HG03460 (cell line): Measurements from ENCODE around the gene HOXB2.
"Not testable (repeated sequence)": the region's sequence is repeated elsewhere in the genome, so short reads cannot be mapped to it uniquely, and the experiment has no call there.

Experiments
- ATAC-seq: cut with Tn5 transposase; IDR thresholded peaks from one replicate; pipeline ENCODE4 v1.9.1; 2021; ENCODE audit not compliant: unreplicated experiment

Gene HOXB2

GRCh38 chr17:48542114-48542656, 2.7 kb downstream of the HOXB2 start:
- ATAC-seq = no peak

GRCh38 chr17:48541577-48542113, 3.3 kb downstream of the HOXB2 start:
- no peak for ATAC-seq

GRCh38 chr17:48541036-48541576, 3.8 kb downstream of the HOXB2 start:
- no peak for ATAC-seq

GRCh38 chr17:48540213-48540612, 4.7 kb downstream of the HOXB2 start:
- no peak for ATAC-seq

GRCh38 chr17:48539177-48539576, 5.7 kb downstream of the HOXB2 start:
- no peak for ATAC-seq

GRCh38 chr17:48537316-48537715, 7.6 kb downstream of the HOXB2 start:
- ATAC-seq = no peak

GRCh38 chr17:48535793-48536559, 8.9 kb downstream of the HOXB2 start:
- not testable (repeated sequence) for ATAC-seq

GRCh38 chr17:48532261-48532660, 12.6 kb downstream of the HOXB2 start:
- no peak for ATAC-seq

- no peak for ATAC-seq
Observed at GRCh38 chr17:48530887-48531272, 14.0 kb downstream of the HOXB2 start, which contains the start of gene HOXB1. Gene HOXB1 (minus strand): TSS chr17:48531011. CDS start chr17:48530904, 107 bp downstream.

- ATAC-seq = no peak
Observed at GRCh38 chr17:48530208-48530886, 14.6 kb downstream of the HOXB2 start.

- no peak for ATAC-seq
Observed at GRCh38 chr17:48529683-48530009, 15.3 kb downstream of the HOXB2 start.

- ATAC-seq = no peak
Observed at GRCh38 chr17:48528936-48529682, 15.8 kb downstream of the HOXB2 start.

- no peak for ATAC-seq
Observed at GRCh38 chr17:48528153-48528935, 16.6 kb downstream of the HOXB2 start.

GRCh38 chr17:48527547-48527932, 17.4 kb downstream of the HOXB2 start:
- ATAC-seq = no peak

GRCh38 chr17:48526608-48527546, 18.0 kb downstream of the HOXB2 start:
- no peak for ATAC-seq

- ATAC-seq = no peak
Observed at GRCh38 chr17:48523010-48523409, 21.9 kb downstream of the HOXB2 start.

GRCh38 chr17:48522031-48522653, 22.8 kb downstream of the HOXB2 start:
- ATAC-seq = no peak

- no peak for ATAC-seq
Observed at GRCh38 chr17:48520631-48521079, 24.3 kb downstream of the HOXB2 start.

- ATAC-seq = no peak
Observed at GRCh38 chr17:48519427-48519826, 25.5 kb downstream of the HOXB2 start.
